IMR-90 (cell line): ENCODE data around the gene MUC6. TPM values are rescaled to one million over a fixed set of nuclear protein-coding genes. Genes with fewer than 3 reads are reported as not detected.

ENCODE experiments used
- ATAC-seq: fragments of 200-7000 bp; cut with Tn5 transposase; 2 replicates; pipeline ENCODE4 v1.9.1; 2020; ENCODE audit warnings: low read depth, mild to moderate bottlenecking, moderate library complexity
- BruUV-seq: library from RNA; stranded (reverse); fragments of 400-500 nt; replicated peaks from 2 replicates; lab custom pipeline; 2021; lab: Mats Ljungman, UMichigan
- CTCF ChIA-PET: fragments of 300-600 bp; formaldehyde crosslinking; extraction: SDS; loops from one replicate; lab custom pipeline; 2021; ENCODE audit warnings: antibody characterized with exemption; lab: Yijun Ruan, JAX
- POLR2A ChIA-PET: fragments of 300-600 bp; sonication (Branson Sonifier 250); formaldehyde crosslinking; loops from one replicate; lab custom pipeline; 2022; ENCODE audit warnings: antibody characterized with exemption; ENCODE audit not compliant: unreplicated experiment; lab: Charles Lee
- DNase-seq: peaks from one replicate; pipeline ENCODE4 v3.0.0; 2013
- H2AFZ ChIP-seq: replicated peaks from 2 replicates; pipeline ENCODE3; 2013; ENCODE audit warnings: low read length, mild to moderate bottlenecking; ENCODE audit not compliant: poor library complexity
- H2AK5ac ChIP-seq: 2 replicates; pipeline ENCODE4 v1.6.1; 2013; ENCODE audit warnings: low read depth, low read length, inconsistent platforms
- H2AK9ac ChIP-seq: replicated peaks from 2 replicates; pipeline ENCODE3; 2013; ENCODE audit warnings: mild to moderate bottlenecking, low read depth, low read length, moderate library complexity; ENCODE audit not compliant: poor library complexity
- H2BK120ac ChIP-seq: 2 replicates; pipeline ENCODE4 v1.6.1; 2013; ENCODE audit warnings: low read depth, low read length, inconsistent platforms
- H2BK15ac ChIP-seq: 3 replicates; pipeline ENCODE4 v1.6.1; 2013; ENCODE audit warnings: low read depth, low read length, inconsistent platforms
- H2BK20ac ChIP-seq: 2 replicates; pipeline ENCODE4 v1.6.1; 2013; ENCODE audit warnings: low read depth, mild to moderate bottlenecking, inconsistent platforms, low read length, moderate library complexity
- H2BK5ac ChIP-seq: 2 replicates; pipeline ENCODE4 v1.6.1; 2013; ENCODE audit warnings: mild to moderate bottlenecking, low read depth, low read length, inconsistent platforms; ENCODE audit not compliant: poor library complexity, severe bottlenecking
- H3K14ac ChIP-seq: replicated peaks from 2 replicates; pipeline ENCODE4 v1.6.1; 2013; ENCODE audit warnings: low read depth, low read length, inconsistent platforms
- H3K18ac ChIP-seq: 2 replicates; pipeline ENCODE4 v1.6.1; 2013; ENCODE audit warnings: low read depth, low read length, control low read depth
- H3K23ac ChIP-seq: 2 replicates; pipeline ENCODE4 v1.6.1; 2013; ENCODE audit warnings: low read depth, low read length, inconsistent platforms
- H3K27ac ChIP-seq: 2 replicates; pipeline ENCODE4 v1.5.1; 2013; ENCODE audit warnings: mild to moderate bottlenecking, control low read depth, low read length; ENCODE audit not compliant: insufficient read depth
- H3K27me3 ChIP-seq: 2 replicates; pipeline ENCODE4 v1.6.1; 2013; ENCODE audit warnings: low read length; ENCODE audit not compliant: control insufficient read depth, insufficient read depth
- H3K36me3 ChIP-seq: 2 replicates; pipeline ENCODE4 v1.6.1; 2013; ENCODE audit warnings: low read length, mixed read lengths; ENCODE audit not compliant: control insufficient read depth, insufficient read depth
- H3K4ac ChIP-seq: 2 replicates; pipeline ENCODE4 v1.6.1; 2013; ENCODE audit warnings: low read depth, low read length, inconsistent platforms
- H3K4me1 ChIP-seq: 2 replicates; pipeline ENCODE4 v1.6.1; 2013; ENCODE audit warnings: low read length, mixed read lengths; ENCODE audit not compliant: control insufficient read depth, insufficient read depth
- H3K4me2 ChIP-seq: 2 replicates; pipeline ENCODE4 v1.6.1; 2013; ENCODE audit warnings: low read depth, mild to moderate bottlenecking, control low read depth, low read length, moderate library complexity
- H3K4me3 ChIP-seq: 2 replicates; pipeline ENCODE4 v1.5.1; 2013; ENCODE audit warnings: low read depth, mild to moderate bottlenecking, control low read depth, low read length, moderate library complexity; ENCODE audit not compliant: insufficient read depth
- H3K56ac ChIP-seq: 2 replicates; pipeline ENCODE4 v1.6.1; 2013; ENCODE audit warnings: low read length, inconsistent platforms; ENCODE audit not compliant: insufficient read depth; ENCODE audit errors: extremely low read depth
- H3K79me1 ChIP-seq, 2 experiments: 2 replicates each; pipeline ENCODE4 v1.6.1; 2013; ENCODE audit warnings: low read length in 2 of 2, inconsistent platforms in 1 of 2, low read depth in 1 of 2
- H3K9ac ChIP-seq: 2 replicates; pipeline ENCODE4 v1.6.1; 2013; ENCODE audit warnings: low read depth, low read length, control low read depth
- H3K9me1 ChIP-seq: 2 replicates; pipeline ENCODE4 v1.6.1; 2013; ENCODE audit warnings: low read length, inconsistent platforms; ENCODE audit not compliant: insufficient read depth
- H3K9me3 ChIP-seq: 2 replicates; pipeline ENCODE4 v1.6.1; 2013; ENCODE audit warnings: low read length; ENCODE audit not compliant: control insufficient read depth, insufficient read depth
- H4K20me1 ChIP-seq: 2 replicates; pipeline ENCODE4 v1.6.1; 2013; ENCODE audit warnings: low read length, inconsistent platforms; ENCODE audit not compliant: insufficient read depth
- H4K5ac ChIP-seq: 2 replicates; pipeline ENCODE4 v1.6.1; 2013; ENCODE audit warnings: mild to moderate bottlenecking, low read depth, low read length, control low read depth
- H4K8ac ChIP-seq, 2 experiments: 2 replicates each; pipeline ENCODE4 v1.6.1; 2013; ENCODE audit warnings: low read depth in 2 of 2, low read length in 2 of 2, control low read depth in 1 of 2, inconsistent platforms in 1 of 2
- H4K91ac ChIP-seq: 2 replicates; pipeline ENCODE4 v1.6.1; 2013; ENCODE audit warnings: low read depth, low read length, inconsistent platforms; ENCODE audit not compliant: insufficient read depth
- CEBPB ChIP-seq: IDR thresholded peaks from 2 replicates; pipeline ENCODE4 v1.6.1; 2012; ENCODE audit warnings: low read depth, low read length, improper control_type of control experiment
- CTCF ChIP-seq: conservative IDR thresholded peaks from 2 replicates; pipeline ENCODE4 v1.5.1; 2012; ENCODE audit warnings: mild to moderate bottlenecking, low read depth, low read length, improper control_type of control experiment
- FOS ChIP-seq: fragments of 150-350 bp; IDR thresholded peaks from 2 replicates; pipeline ENCODE4 v1.6.1; 2016; ENCODE audit warnings: low read depth, low read length
- MAFK ChIP-seq: IDR thresholded peaks from 2 replicates; pipeline ENCODE4 v1.6.1; 2012; ENCODE audit warnings: low read depth, low read length, improper control_type of control experiment
- MAZ ChIP-seq: IDR thresholded peaks from 2 replicates; pipeline ENCODE4 v1.6.1; 2012; ENCODE audit warnings: low read depth, mild to moderate bottlenecking, low read length, improper control_type of control experiment, moderate library complexity, borderline replicate concordance
- MXI1 ChIP-seq: IDR thresholded peaks from 2 replicates; pipeline ENCODE4 v1.6.1; 2012; ENCODE audit warnings: low read depth, mild to moderate bottlenecking, low read length, moderate library complexity, borderline replicate concordance
- NFE2L2 ChIP-seq: fragments of 150-350 bp; IDR thresholded peaks from 2 replicates; pipeline ENCODE4 v1.6.1; 2016; ENCODE audit warnings: low read depth, mild to moderate bottlenecking, low read length
- POLR2A ChIP-seq: IDR thresholded peaks from 2 replicates; pipeline ENCODE4 v1.6.1; 2012; ENCODE audit warnings: mild to moderate bottlenecking, low read depth, low read length
- RAD21 ChIP-seq: IDR thresholded peaks from 2 replicates; pipeline ENCODE4 v1.6.1; 2012; ENCODE audit warnings: low read length, improper control_type of control experiment
- RFX5 ChIP-seq: IDR thresholded peaks from 2 replicates; pipeline ENCODE4 v1.8.0; 2012; ENCODE audit warnings: low read depth, mild to moderate bottlenecking, low read length, moderate library complexity
- SMC3 ChIP-seq: fragments of 150-350 bp; IDR thresholded peaks from 2 replicates; pipeline ENCODE4 v1.6.1; 2016; ENCODE audit warnings: low read depth, mild to moderate bottlenecking, antibody characterized with exemption, low read length, moderate library complexity
- WGBS, 2 experiments: methylation state at CpG; one replicate each; pipeline versions ENCODE4 v1.1.5 to v1.1.7; 2013; ENCODE audit warnings: missing lambda C conversion rate in 2 of 2; ENCODE audit not compliant: insufficient read length in 1 of 2; ENCODE audit errors: extremely low coverage in 2 of 2; 5-methylcytosine and 5-hydroxymethylcytosine counted together
- dilution Hi-C: fragments of 300-500 bp; cut with HindIII; formaldehyde crosslinking; loops from one replicate; pipeline ENCODE4 v1.14.3; 2018; ENCODE audit warnings: low sequenced_read_pairs; ENCODE audit not compliant: unreplicated experiment
- in situ Hi-C: fragments of 300-500 bp; cut with MboI; formaldehyde crosslinking; loops from 3 replicates; pipeline ENCODE4 v1.14.3; 2019; ENCODE audit warnings: low sequenced_read_pairs, inconsistent platforms, mixed read lengths
- intact Hi-C: fragments of 100-400 bp; cut with micrococcal nuclease; formaldehyde crosslinking; loops from 2 replicates; pipeline ENCODE4 v1.10.0; 2022
- polyA plus RNA-seq, 3 experiments: library from polyadenylated mRNA; depleted of rRNA; stranded (reverse); fragments of >200 nt; gene quantifications; 2 replicates each; pipeline ENCODE4 v1.2.3, GENCODE V29; 2012; ENCODE audit warnings: low replicate concordance in 1 of 3
- total RNA-seq: library from RNA; depleted of rRNA; stranded (reverse); fragments of >200 nt; gene quantifications from 2 replicates; pipeline ENCODE4 v1.2.3, GENCODE V29; 2012

Gene MUC6
- total and polyA plus RNA-seq, 2 of the 4 experiments (the other 2 are of a cell fraction), result not detected

DNA sequence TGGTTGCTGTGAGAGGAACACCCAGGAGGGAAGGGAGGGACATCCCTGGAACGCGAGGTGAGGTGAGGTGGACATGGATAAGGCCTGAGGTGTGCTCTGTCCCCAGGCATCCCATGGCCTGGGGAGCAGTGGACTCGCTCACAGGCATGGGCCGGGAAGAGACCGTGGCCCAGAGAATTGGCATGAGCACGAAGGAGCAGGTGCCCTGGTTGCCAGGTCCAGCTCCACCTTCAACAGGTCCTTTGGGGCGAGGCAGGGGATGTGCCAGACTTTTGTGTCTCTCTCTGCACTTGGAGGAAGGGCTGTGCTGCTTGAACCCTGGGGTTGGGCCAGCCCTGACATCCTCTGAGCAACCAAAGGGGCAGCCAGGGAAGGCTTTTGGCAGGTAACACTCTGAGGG is 21.5 kb downstream of the MUC6 start:
- in situ Hi-C loops, result no loop called here
- dilution Hi-C loops, result no loop called here
- no peak for TF ChIP-seq CTCF
- no peak for TF ChIP-seq NFE2L2
- no peak for TF ChIP-seq MXI1
- no peak for TF ChIP-seq MAZ
- TF ChIP-seq MAFK, result no peak
- TF ChIP-seq RAD21, result no peak
- no peak for TF ChIP-seq CEBPB
- TF ChIP-seq FOS, result no peak
- no peak for TF ChIP-seq SMC3
- no peak for TF ChIP-seq RFX5
- TF ChIP-seq POLR2A, result no peak

More for the DNA sequence above, 21.5 kb downstream of the MUC6 start:
- Histone ChIP-seq H2AK9ac (no peak overlapping the region), H3K4me2 (no peak overlapping the region), H2BK15ac (no peak overlapping the region), H3K56ac (no peak overlapping the region), H3K9me1 (peaks cover 9% of the 10 kb centered on the region; the same call in 1 of the 2 replicates), H2AK5ac (no peak overlapping the region), H3K18ac (no peak overlapping the region), H3K79me1 (peaks cover 11 to 19% of the 10 kb centered on the region in 2 experiments), H3K9me3 (no peaks in the 10 kb centered on the region), H2BK120ac (no peak overlapping the region), H3K9ac (no peak overlapping the region), H4K8ac (no peak overlapping the region), H3K4ac (no peak overlapping the region), H3K27me3 (no peaks in the 10 kb centered on the region), H4K20me1 (peaks cover 12% of the 10 kb centered on the region), H3K4me1 (no peaks in the 10 kb centered on the region), H3K36me3 (peaks cover 18% of the 10 kb centered on the region), H4K91ac (no peak overlapping the region), H2AFZ (no peak overlapping the region), H3K14ac (no peak overlapping the region), H3K23ac (no peak overlapping the region), H3K4me3 (no peak overlapping the region), H4K5ac (no peak overlapping the region), H3K27ac (no peak overlapping the region), H2BK5ac (no peak overlapping the region), H2BK20ac (no peak overlapping the region)
- CTCF ChIA-PET, result no interaction called here
- POLR2A ChIA-PET, result no interaction called here
- DNase-seq, result no peak
- no TSS peak for BruUV-seq
- intact Hi-C loops, result no loop called here
- 97% methylated on average over 6 of the region's 7 CpGs; no CpG with 5 or more reads in 1 of the 2 experiments for WGBS, 2 experiments
- no peak for ATAC-seq
